ENCODE measurements around the gene LETM1. TPM values are rescaled to one million over a fixed set of nuclear protein-coding genes. Genes with fewer than 3 reads are reported as not detected.

The LETM1 gene
- total and polyA plus RNA-seq, 2 donors (not counting 1 experiment from before 2014, with no cell fraction given): 15.8 to 70.4 TPM

DNA sequence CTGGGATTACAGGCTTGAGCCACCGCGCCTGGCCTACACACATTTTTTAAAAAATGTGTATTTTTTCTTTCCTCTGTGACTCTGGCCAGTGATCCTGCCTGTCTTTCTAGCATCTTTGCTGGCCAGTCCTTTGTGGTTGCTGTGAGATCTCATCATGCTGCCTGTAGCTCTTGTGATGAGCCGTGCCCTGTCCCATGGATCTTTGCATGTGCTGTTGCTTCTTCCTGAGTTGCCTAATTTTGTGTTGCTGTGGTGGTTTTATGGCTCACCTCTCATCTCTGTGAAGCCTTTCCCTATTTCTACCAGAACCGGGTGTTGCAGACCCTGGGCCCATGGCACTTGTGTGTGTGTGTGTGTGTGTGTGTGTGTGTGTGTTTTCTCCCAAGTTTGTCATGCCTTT lies 23.5 kb upstream of the LETM1 start:
- no peak overlapping the region for H3K9ac ChIP-seq (ENCODE audit: insufficient read depth, low read length)
- DNase-seq (ENCODE audit: low read depth in 2 of 2): no peak
- H3K36me3 ChIP-seq (ENCODE audit: control insufficient read depth, insufficient read depth, low read length): no peaks in the 10 kb centered on the region
- no peaks in the 10 kb centered on the region for H3K27me3 ChIP-seq (ENCODE audit: control insufficient read depth, insufficient read depth, low read length)
- no peaks in the 10 kb centered on the region for H3K9me3 ChIP-seq (ENCODE audit: control insufficient read depth, insufficient read depth, low read depth, low read length)
- H3K4me2 ChIP-seq (ENCODE audit: extremely low read depth, insufficient read depth, low read length): no peak overlapping the region
- no peak overlapping the region for H3K27ac ChIP-seq (ENCODE audit: insufficient read depth, low read length)
- H4K20me1 ChIP-seq (ENCODE audit: control insufficient read depth, extremely low read depth, insufficient read depth, low read length): no peaks in the 10 kb centered on the region
- H3K4me1 ChIP-seq (ENCODE audit: control insufficient read depth, extremely low read depth, insufficient read depth, low read length): no peaks in the 10 kb centered on the region
- H3K79me2 ChIP-seq (ENCODE audit: control insufficient read depth, insufficient read depth, low read length): peaks cover 95% of the 10 kb centered on the region
- no peak overlapping the region for H3K4me3 ChIP-seq (replicated peaks in 1 of 4; ENCODE audit: control extremely low read depth in 1 of 4, insufficient read depth in 1 of 4, low read depth in 3 of 4, low read length in 4 of 4)
- no peak for TF ChIP-seq EZH2 (IDR thresholded peaks at IDR 0.05; ENCODE audit: low read length, missing control alignments)
- TF ChIP-seq, protein P1, sequence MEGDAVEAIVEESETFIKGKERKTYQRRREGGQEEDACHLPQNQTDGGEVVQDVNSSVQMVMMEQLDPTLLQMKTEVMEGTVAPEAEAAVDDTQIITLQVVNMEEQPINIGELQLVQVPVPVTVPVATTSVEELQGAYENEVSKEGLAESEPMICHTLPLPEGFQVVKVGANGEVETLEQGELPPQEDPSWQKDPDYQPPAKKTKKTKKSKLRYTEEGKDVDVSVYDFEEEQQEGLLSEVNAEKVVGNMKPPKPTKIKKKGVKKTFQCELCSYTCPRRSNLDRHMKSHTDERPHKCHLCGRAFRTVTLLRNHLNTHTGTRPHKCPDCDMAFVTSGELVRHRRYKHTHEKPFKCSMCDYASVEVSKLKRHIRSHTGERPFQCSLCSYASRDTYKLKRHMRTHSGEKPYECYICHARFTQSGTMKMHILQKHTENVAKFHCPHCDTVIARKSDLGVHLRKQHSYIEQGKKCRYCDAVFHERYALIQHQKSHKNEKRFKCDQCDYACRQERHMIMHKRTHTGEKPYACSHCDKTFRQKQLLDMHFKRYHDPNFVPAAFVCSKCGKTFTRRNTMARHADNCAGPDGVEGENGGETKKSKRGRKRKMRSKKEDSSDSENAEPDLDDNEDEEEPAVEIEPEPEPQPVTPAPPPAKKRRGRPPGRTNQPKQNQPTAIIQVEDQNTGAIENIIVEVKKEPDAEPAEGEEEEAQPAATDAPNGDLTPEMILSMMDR (conservative IDR thresholded peaks at IDR 0.05 in 1 of 2, IDR thresholded peaks at IDR 0.05 in 1 of 2; ENCODE audit: low read depth in 1 of 2, low read length in 2 of 2): no peak
- H2AFZ ChIP-seq (ENCODE audit: low read length): no peak overlapping the region

DNA sequence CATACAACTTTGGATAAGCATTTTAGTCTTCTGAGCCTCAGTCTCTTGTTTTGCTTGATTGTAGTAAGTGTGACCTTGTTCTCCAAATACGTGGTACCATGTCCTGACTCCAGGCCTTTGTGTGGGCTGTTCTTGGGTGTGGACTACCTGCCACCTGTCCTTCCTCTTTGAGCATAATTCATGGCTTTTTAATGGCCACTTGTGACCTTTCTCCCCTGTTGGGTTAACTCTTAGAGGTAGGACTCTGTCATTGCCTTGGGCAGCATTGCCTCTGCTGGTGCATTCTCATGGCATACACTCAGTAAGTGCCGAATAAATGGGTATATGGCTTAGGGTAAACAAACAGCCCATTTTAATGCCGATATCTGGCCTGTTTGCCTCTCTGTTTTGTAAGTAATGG lies 18.2 kb upstream of the LETM1 start:
- Histone ChIP-seq H3K9me3 (ENCODE audit: control insufficient read depth, insufficient read depth, low read depth, low read length) (no peaks in the 10 kb centered on the region), H3K27me3 (ENCODE audit: control insufficient read depth, insufficient read depth, low read length) (no peaks in the 10 kb centered on the region), H3K9ac (ENCODE audit: insufficient read depth, low read length) (no peak overlapping the region), H4K20me1 (ENCODE audit: control insufficient read depth, extremely low read depth, insufficient read depth, low read length) (no peaks in the 10 kb centered on the region), H3K36me3 (ENCODE audit: control insufficient read depth, insufficient read depth, low read length) (no peaks in the 10 kb centered on the region), H3K4me1 (ENCODE audit: control insufficient read depth, extremely low read depth, insufficient read depth, low read length) (peaks cover 5% of the 10 kb centered on the region), H2AFZ (ENCODE audit: low read length) (no peak overlapping the region), H3K4me2 (ENCODE audit: extremely low read depth, insufficient read depth, low read length) (peak overlapping the region; percentile 25), H3K79me2 (ENCODE audit: control insufficient read depth, insufficient read depth, low read length) (peaks cover 70% of the 10 kb centered on the region), H3K4me3 (replicated peaks in 1 of 4; ENCODE audit: control extremely low read depth in 1 of 4, insufficient read depth in 1 of 4, low read depth in 3 of 4, low read length in 4 of 4) (no peak overlapping the region), H3K27ac (ENCODE audit: insufficient read depth, low read length) (no peak overlapping the region)
- no peak for DNase-seq (ENCODE audit: low read depth in 2 of 2)
- TF ChIP-seq, protein P1 (conservative IDR thresholded peaks at IDR 0.05 in 1 of 2, IDR thresholded peaks at IDR 0.05 in 1 of 2; ENCODE audit: low read depth in 1 of 2, low read length in 2 of 2): no peak
- no peak for TF ChIP-seq EZH2 (IDR thresholded peaks at IDR 0.05; ENCODE audit: low read length, missing control alignments)

DNA sequence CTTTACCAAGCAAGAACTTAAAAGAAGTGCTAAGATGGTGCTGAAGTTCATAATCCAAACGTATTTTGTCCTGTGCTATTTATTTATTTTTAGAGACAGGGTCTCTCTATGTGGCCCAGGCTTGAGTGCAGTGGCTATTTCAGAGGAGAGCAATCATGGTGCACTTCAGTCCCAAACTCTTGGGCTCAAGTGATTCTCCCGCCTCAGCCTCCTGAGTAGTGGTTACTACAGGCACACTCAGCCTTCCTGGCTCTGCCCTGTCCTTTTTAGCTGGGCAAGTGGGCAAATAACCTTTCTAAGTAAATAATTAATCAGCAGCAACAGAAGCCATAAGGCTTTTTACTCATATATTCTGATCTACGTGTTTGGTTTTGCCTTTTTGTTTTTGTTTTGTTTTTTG lies 17.8 kb upstream of the LETM1 start:
- Histone ChIP-seq H3K4me2 (ENCODE audit: extremely low read depth, insufficient read depth, low read length) (peak overlapping the region; percentile 82), H3K4me3 (replicated peaks in 1 of 4; ENCODE audit: control extremely low read depth in 1 of 4, insufficient read depth in 1 of 4, low read depth in 3 of 4, low read length in 4 of 4) (peak overlapping the region in 1 of 4 experiments; percentile 76), H2AFZ (ENCODE audit: low read length) (no peak overlapping the region), H3K79me2 (ENCODE audit: control insufficient read depth, insufficient read depth, low read length) (peaks cover 68% of the 10 kb centered on the region), H3K4me1 (ENCODE audit: control insufficient read depth, extremely low read depth, insufficient read depth, low read length) (peaks cover 5% of the 10 kb centered on the region), H3K27ac (ENCODE audit: insufficient read depth, low read length) (peak overlapping the region; percentile 86), H3K9ac (ENCODE audit: insufficient read depth, low read length) (no peak overlapping the region), H4K20me1 (ENCODE audit: control insufficient read depth, extremely low read depth, insufficient read depth, low read length) (no peaks in the 10 kb centered on the region), H3K27me3 (ENCODE audit: control insufficient read depth, insufficient read depth, low read length) (no peaks in the 10 kb centered on the region), H3K36me3 (ENCODE audit: control insufficient read depth, insufficient read depth, low read length) (no peaks in the 10 kb centered on the region), H3K9me3 (ENCODE audit: control insufficient read depth, insufficient read depth, low read depth, low read length) (no peaks in the 10 kb centered on the region)
- TF ChIP-seq, protein P1 (conservative IDR thresholded peaks at IDR 0.05 in 1 of 2, IDR thresholded peaks at IDR 0.05 in 1 of 2; ENCODE audit: low read depth in 1 of 2, low read length in 2 of 2): no peak
- TF ChIP-seq EZH2 (IDR thresholded peaks at IDR 0.05; ENCODE audit: low read length, missing control alignments): no peak
- DNase-seq (ENCODE audit: low read depth in 2 of 2): no peak

All from fibroblast of lung (primary cell).